Activated CD4-positive, CD25-positive, alpha-beta regulatory T cell treated with anti-CD3 and anti-CD28 coated beads, Interleukin-2, amount 50 U/mL, for 16 hours (primary cell): ENCODE data around the gene QTRT2.

Source experiments
- DNase-seq: peaks from one replicate; pipeline ENCODE4 v3.0.0-alpha.2; 2020; ENCODE audit warnings: low read depth, low spot score

QTRT2 gene

GRCh38 chr3:114056130-114057010, at the start of gene QTRT2, which contains the start of gene CCDC191:
QTRT2 (plus strand) TSS chr3:114056737; CDS start chr3:114065258, 8,521 bp downstream.
CCDC191 (minus strand) TSS chr3:114056526; CDS start chr3:114056466, 60 bp downstream.
- peak; percentile 99 for DNase-seq

- DNase-seq: no peak
These were observed 45.3 kb upstream of the QTRT2 start for GRCh38 chr3:114011059-114011797.

GRCh38 chr3:114014211-114014610, 42.3 kb upstream of the QTRT2 start:
- no peak for DNase-seq

- DNase-seq: no peak
These were observed 37.1 kb upstream of the QTRT2 start for GRCh38 chr3:114019486-114019885.

- no peak for DNase-seq
These were observed 35.6 kb upstream of the QTRT2 start for GRCh38 chr3:114020907-114021306.

GRCh38 chr3:114022145-114022802, 34.3 kb upstream of the QTRT2 start:
- no peak for DNase-seq

- no peak for DNase-seq
These were observed 31.1 kb upstream of the QTRT2 start for GRCh38 chr3:114025451-114025850.

GRCh38 chr3:114026331-114026730, 30.2 kb upstream of the QTRT2 start:
- no peak for DNase-seq

- DNase-seq: no peak
These were observed 22.8 kb upstream of the QTRT2 start for GRCh38 chr3:114033721-114034120.

GRCh38 chr3:114034211-114034610, 22.3 kb upstream of the QTRT2 start:
- DNase-seq: no peak

- no peak for DNase-seq
These were observed 21.6 kb upstream of the QTRT2 start for GRCh38 chr3:114034787-114035545.

GRCh38 chr3:114035896-114036295, 20.6 kb upstream of the QTRT2 start:
- DNase-seq: no peak

- no peak for DNase-seq
These were observed 13.3 kb upstream of the QTRT2 start for GRCh38 chr3:114043205-114043604.

- DNase-seq: no peak
These were observed 4.3 kb upstream of the QTRT2 start for GRCh38 chr3:114052216-114052615.

- no peak for DNase-seq
These were observed 442 bp downstream of the QTRT2 start for GRCh38 chr3:114057011-114057347.

- no peak for DNase-seq
These were observed 2.1 kb downstream of the QTRT2 start for GRCh38 chr3:114058646-114059045.

- no peak for DNase-seq
These were observed 4.5 kb downstream of the QTRT2 start for GRCh38 chr3:114060906-114061655.

- DNase-seq: no peak
These were observed 11.3 kb downstream of the QTRT2 start for GRCh38 chr3:114067804-114068203.

GRCh38 chr3:114068336-114068735, 11.8 kb downstream of the QTRT2 start:
- DNase-seq: no peak

GRCh38 chr3:114071786-114072185, 15.2 kb downstream of the QTRT2 start:
- DNase-seq: no peak

GRCh38 chr3:114076711-114077110, 20.2 kb downstream of the QTRT2 start:
- no peak for DNase-seq
